B cell (primary cell): ENCODE results near the gene NDUFAF2. TPM values are rescaled to one million over a fixed set of nuclear protein-coding genes. Genes with fewer than 3 reads are reported as not detected.

Experiments used
- ATAC-seq: fragments of 200-7000 bp; cut with Tn5 transposase; one replicate; pipeline ENCODE4 v1.10.0; 2021; ENCODE audit warnings: low read depth, mild to moderate bottlenecking, moderate number of reproducible peaks, moderate library complexity
- CTCF ChIA-PET: fragments of 350-600 bp; sonication (Branson Sonifier 250); formaldehyde crosslinking; loops from one replicate; lab custom pipeline; 2021; ENCODE audit warnings: antibody characterized with exemption, inconsistent platforms; lab: Charles Lee
- POLR2A ChIA-PET: fragments of 350-600 bp; sonication (Branson Sonifier 250); formaldehyde crosslinking; loops from one replicate; lab custom pipeline; 2021; ENCODE audit warnings: antibody characterized with exemption; lab: Charles Lee
- DNase-seq: peaks from one replicate; pipeline ENCODE4 v3.0.0; 2013
- H2AFZ ChIP-seq: 2 replicates; pipeline ENCODE4 v1.6.1; 2012; ENCODE audit warnings: mild to moderate bottlenecking, low read depth, low read length; ENCODE audit not compliant: insufficient read depth, poor library complexity, severe bottlenecking
- H3K27ac ChIP-seq, 2 donors: 1 replicate in 1 of 2; 2 replicates in 1 of 2; pipeline ENCODE4 v1.5.1; 2012 to 2013; ENCODE audit warnings: low read length in 2 of 2, mild to moderate bottlenecking in 2 of 2, moderate library complexity in 1 of 2
- H3K27me3 ChIP-seq, 4 experiments: fragments of 200-600 bp in 1 of 4; sonication (generic) in 1 of 4; replicated peaks in 1 of 4; 1 replicate in 2 of 4; 2 replicates in 2 of 4; pipeline versions ENCODE4 v1.6.1 to v1.7.0; 2013 to 2016; ENCODE audit warnings: low read length in 3 of 4, mild to moderate bottlenecking in 2 of 4, mixed read lengths in 1 of 4, moderate library complexity in 1 of 4; ENCODE audit not compliant: insufficient read depth in 4 of 4, control insufficient read depth in 3 of 4; ENCODE audit errors: control extremely low read depth in 1 of 4
- H3K36me3 ChIP-seq, 2 experiments: replicated peaks in 1 of 2; 1 replicate in 1 of 2; 2 replicates in 1 of 2; pipeline versions ENCODE4 v1.6.1 to v1.7.1; 2013; ENCODE audit warnings: low read length in 1 of 2; ENCODE audit not compliant: insufficient read depth in 2 of 2, control insufficient read depth in 1 of 2; ENCODE audit errors: control extremely low read depth in 1 of 2, extremely low read depth in 1 of 2
- H3K4me1 ChIP-seq, 2 donors: fragments of 200-600 bp in 1 of 2; sonication (generic) in 1 of 2; 1 replicate in 1 of 2; 2 replicates in 1 of 2; pipeline versions ENCODE4 v1.5.1 to v1.6.1; 2013 to 2017; ENCODE audit warnings: low read length in 2 of 2; ENCODE audit not compliant: control insufficient read depth in 2 of 2, insufficient read depth in 2 of 2
- H3K4me2 ChIP-seq: replicated peaks from 2 replicates; pipeline ENCODE3; 2012; ENCODE audit warnings: mild to moderate bottlenecking, low read depth, low read length; ENCODE audit not compliant: poor library complexity, severe bottlenecking
- H3K4me3 ChIP-seq, 5 experiments: fragments of 200-600 bp in 1 of 5; sonication (generic) in 1 of 5; 1 replicate in 3 of 5; 2 replicates in 2 of 5; pipeline versions ENCODE4 v1.5.1 to v1.7.0; 2011 to 2016; ENCODE audit warnings: low read length in 4 of 5, mild to moderate bottlenecking in 4 of 5, low read depth in 2 of 5, control low read depth in 1 of 5, moderate library complexity in 1 of 5; ENCODE audit not compliant: insufficient read depth in 1 of 5; ENCODE audit errors: control extremely low read depth in 1 of 5, extremely low read depth in 1 of 5
- H3K79me2 ChIP-seq: fragments of 200-600 bp; sonication (generic); one replicate; pipeline ENCODE4 v1.6.0; 2016; ENCODE audit warnings: low read length; ENCODE audit not compliant: control insufficient read depth, insufficient read depth
- H3K9ac ChIP-seq: fragments of 200-600 bp; sonication (generic); 2 replicates; pipeline ENCODE4 v1.6.1; 2017; ENCODE audit warnings: mild to moderate bottlenecking, low read length, moderate library complexity
- H3K9me3 ChIP-seq, 3 donors: one replicate each; pipeline versions ENCODE4 v1.6.1 to v1.7.1; 2013; ENCODE audit warnings: low read length in 2 of 3; ENCODE audit not compliant: control insufficient read depth in 2 of 3, insufficient read depth in 1 of 3; ENCODE audit errors: control extremely low read depth in 1 of 3
- H4K20me1 ChIP-seq: 2 replicates; pipeline ENCODE4 v1.6.0; 2012; ENCODE audit warnings: mild to moderate bottlenecking, low read length; ENCODE audit not compliant: insufficient read depth, control insufficient read depth, poor library complexity, severe bottlenecking
- H3K27ac Mint-ChIP-seq: one replicate; pipeline ENCODE4 v1.8.0; 2021; ENCODE audit warnings: mixed read lengths
- H3K27me3 Mint-ChIP-seq: one replicate; pipeline ENCODE4 v1.8.0; 2021; ENCODE audit warnings: mixed read lengths
- H3K4me1 Mint-ChIP-seq: one replicate; pipeline ENCODE4 v1.8.0; 2021; ENCODE audit warnings: mixed read lengths
- H3K4me3 Mint-ChIP-seq: one replicate; pipeline ENCODE4 v1.8.0; 2021; ENCODE audit warnings: mixed read lengths
- H3K9me3 Mint-ChIP-seq: one replicate; pipeline ENCODE4 v1.8.0; 2022; ENCODE audit warnings: mixed read lengths; ENCODE audit not compliant: insufficient read depth
- CTCF ChIP-seq: fragments of 200-600 bp; IDR thresholded peaks from one replicate; pipeline ENCODE4 v1.8.0; 2022; ENCODE audit warnings: antibody characterized with exemption, mild to moderate bottlenecking
- EZH2 ChIP-seq: IDR thresholded peaks from 2 replicates; pipeline ENCODE4 v1.6.1; 2012; ENCODE audit warnings: borderline replicate concordance, low read depth, mild to moderate bottlenecking, moderate library complexity, low read length; ENCODE audit not compliant: insufficient read depth, poor library complexity, severe bottlenecking
- WGBS: methylation state at CpG from one replicate; pipeline ENCODE4 v1.1.5; 2013; ENCODE audit warnings: missing lambda C conversion rate; ENCODE audit not compliant: insufficient coverage; 5-methylcytosine and 5-hydroxymethylcytosine counted together
- intact Hi-C: fragments of 100-400 bp; cut with micrococcal nuclease; formaldehyde crosslinking; loops from one replicate; pipeline ENCODE4 v1.10.0; 2022
- polyA plus RNA-seq: library from polyadenylated mRNA; depleted of rRNA; stranded (reverse); fragments of >200 nt; gene quantifications from 2 replicates; pipeline ENCODE4 v1.2.3, GENCODE V29; 2012
- total RNA-seq, 2 donors: library from RNA; stranded (reverse); fragments of 120-200 nt in 1 of 2; gene quantifications; 1 replicate in 1 of 2; 2 replicates in 1 of 2; pipeline versions ENCODE4 v1.2.3 to v1.2.4, GENCODE V29; 2013 to 2022

The NDUFAF2 gene
- total and polyA plus RNA-seq, 2 donors (not counting 1 experiment from before 2014, with no cell fraction given): 6.3 to 9.7 TPM

GRCh38 chr5:60961685-60962084 lies 16.7 kb downstream of the NDUFAF2 start:
- Histone ChIP-seq H3K27ac (no peak overlapping the region), H3K9me3 (peaks cover 0 to 5% (median 2%) of the 10 kb centered on the region in 3 donors), H3K27me3 (no peaks in the 10 kb centered on the region), H3K4me3 (no peak overlapping the region), H3K79me2 (peaks cover 26% of the 10 kb centered on the region), H4K20me1 (peaks cover 7% of the 10 kb centered on the region), H3K4me1 (no peaks in the 10 kb centered on the region), H3K9ac (no peak overlapping the region), H2AFZ (no peak overlapping the region), H3K4me2 (no peak overlapping the region), H3K36me3 (no peaks in the 10 kb centered on the region)
- Mint-ChIP-seq H3K27me3 (no peaks in the 10 kb centered on the region), H3K4me1 (peaks cover 3% of the 10 kb centered on the region), H3K27ac (no peak overlapping the region), H3K4me3 (no peak overlapping the region), H3K9me3 (peaks cover 2% of the 10 kb centered on the region)
- DNase-seq (no peak), ATAC-seq (no peak)
- TF ChIP-seq EZH2 (no peak), CTCF (no peak)
- CTCF ChIA-PET: interaction anchor here (0.6 to 7.0 kb wide), 6 partner anchors 8 to 1495 kb away, joined by 3 to 65 read pairs (median 4); partner anchors contain the start of genes ERCC8 and NDUFAF2
- POLR2A ChIA-PET: no interaction called here
- WGBS: no CpG with 5 or more reads among the region's 2 CpGs
- intact Hi-C loops: no loop called here

GRCh38 chr5:60972231-60972630 lies 27.2 kb downstream of the NDUFAF2 start:
- DNase-seq (no peak), ATAC-seq (no peak)
- no peaks in the 10 kb centered on the region for H3K4me1 ChIP-seq
- no peaks in the 10 kb centered on the region for H3K36me3 ChIP-seq
- Mint-ChIP-seq H3K4me1 (peaks cover 7% of the 10 kb centered on the region), H3K27ac (no peak overlapping the region), H3K27me3 (no peaks in the 10 kb centered on the region), H3K4me3 (no peak overlapping the region), H3K9me3 (peaks cover 9% of the 10 kb centered on the region)
- no CpG with 5 or more reads among the region's 3 CpGs for WGBS
- no peak overlapping the region for H2AFZ ChIP-seq
- peaks cover 1 to 12% (median 2%) of the 10 kb centered on the region in 3 donors for H3K9me3 ChIP-seq
- TF ChIP-seq CTCF: no peak
- TF ChIP-seq EZH2: no peak
- ChIA-PET CTCF (interaction anchor here (0.7 kb wide), 1 partner anchor 630 kb away, joined by 4 read pairs; no protein-coding TSS in a partner anchor), POLR2A (no interaction called here)
- intact Hi-C loops: no loop called here
- no peaks in the 10 kb centered on the region for H4K20me1 ChIP-seq
- no peak overlapping the region for H3K9ac ChIP-seq
- H3K27ac ChIP-seq: no peak overlapping the region
- no peak overlapping the region for H3K4me2 ChIP-seq
- H3K27me3 ChIP-seq: no peaks in the 10 kb centered on the region
- peaks cover 27% of the 10 kb centered on the region for H3K79me2 ChIP-seq
- H3K4me3 ChIP-seq: no peak overlapping the region
